ENCODE results near the gene DMAC2L.
A peak's percentile ranks its signal among the peaks of the same experiment; 100 is the strongest.

DMAC2L gene

GRCh38 chr14:50344876-50345563 lies 32.9 kb downstream of the DMAC2L start:
- TF ChIP-seq CTCF (IDR thresholded peaks at IDR 0.05; ENCODE audit: unreplicated experiment in 3 of 3): no peak
- H3K4me3 Mint-ChIP-seq: peak overlapping the region in 1 of 3 experiments; percentile 35
- H3K4me1 Mint-ChIP-seq: peaks cover 53% of the 10 kb centered on the region
- no peaks in the 10 kb centered on the region for H3K27me3 Mint-ChIP-seq (ENCODE audit: low read depth)
- no peaks in the 10 kb centered on the region for H3K9me3 Mint-ChIP-seq
- peak overlapping the region; percentile 62 to 87 (median 70) for H3K27ac Mint-ChIP-seq
- no peaks in the 10 kb centered on the region for H3K36me3 Mint-ChIP-seq (ENCODE audit: low read depth)

GRCh38 chr14:50345846-50346422 lies 33.8 kb downstream of the DMAC2L start:
- no peaks in the 10 kb centered on the region for H3K36me3 Mint-ChIP-seq (ENCODE audit: low read depth)
- peak overlapping the region; percentile 81 to 93 (median 87) for H3K27ac Mint-ChIP-seq
- H3K9me3 Mint-ChIP-seq: no peaks in the 10 kb centered on the region
- no peak overlapping the region for H3K4me3 Mint-ChIP-seq
- H3K4me1 Mint-ChIP-seq: peaks cover 52% of the 10 kb centered on the region
- TF ChIP-seq CTCF (IDR thresholded peaks at IDR 0.05; ENCODE audit: unreplicated experiment in 3 of 3): no peak
- no peaks in the 10 kb centered on the region for H3K27me3 Mint-ChIP-seq (ENCODE audit: low read depth)

- TF ChIP-seq CTCF (IDR thresholded peaks at IDR 0.05; ENCODE audit: unreplicated experiment in 3 of 3): no peak
- Mint-ChIP-seq H3K4me1 (peaks cover 57% of the 10 kb centered on the region), H3K27ac (peak overlapping the region in 2 of 3 experiments; percentile 2 to 8), H3K36me3 (ENCODE audit: low read depth) (no peaks in the 10 kb centered on the region), H3K9me3 (no peaks in the 10 kb centered on the region), H3K4me3 (no peak overlapping the region), H3K27me3 (ENCODE audit: low read depth) (no peaks in the 10 kb centered on the region)
These were observed 35.4 kb downstream of the DMAC2L start for GRCh38 chr14:50347521-50347920.

- H3K27me3 Mint-ChIP-seq (ENCODE audit: low read depth): no peaks in the 10 kb centered on the region
- peaks cover 52% of the 10 kb centered on the region for H3K4me1 Mint-ChIP-seq
- H3K36me3 Mint-ChIP-seq (ENCODE audit: low read depth): no peaks in the 10 kb centered on the region
- no peak for TF ChIP-seq CTCF (IDR thresholded peaks at IDR 0.05; ENCODE audit: unreplicated experiment in 3 of 3)
- no peaks in the 10 kb centered on the region for H3K9me3 Mint-ChIP-seq
- H3K4me3 Mint-ChIP-seq: no peak overlapping the region
- H3K27ac Mint-ChIP-seq: no peak overlapping the region
These were observed 36.8 kb downstream of the DMAC2L start for GRCh38 chr14:50348933-50349332.

- H3K36me3 Mint-ChIP-seq (ENCODE audit: low read depth): no peaks in the 10 kb centered on the region
- H3K27me3 Mint-ChIP-seq (ENCODE audit: low read depth): no peaks in the 10 kb centered on the region
- H3K4me3 Mint-ChIP-seq: no peak overlapping the region
- H3K4me1 Mint-ChIP-seq: peaks cover 42% of the 10 kb centered on the region
- H3K9me3 Mint-ChIP-seq: no peaks in the 10 kb centered on the region
- H3K27ac Mint-ChIP-seq: peak overlapping the region in 1 of 3 experiments; percentile 75
- no peak for TF ChIP-seq CTCF (IDR thresholded peaks at IDR 0.05; ENCODE audit: unreplicated experiment in 3 of 3)
These were observed 38.9 kb downstream of the DMAC2L start for GRCh38 chr14:50350975-50351374.

GRCh38 chr14:50352584-50352983 lies 40.5 kb downstream of the DMAC2L start:
- H3K4me1 Mint-ChIP-seq: peaks cover 36% of the 10 kb centered on the region
- H3K27me3 Mint-ChIP-seq (ENCODE audit: low read depth): no peaks in the 10 kb centered on the region
- TF ChIP-seq CTCF (IDR thresholded peaks at IDR 0.05; ENCODE audit: unreplicated experiment in 3 of 3): no peak
- H3K36me3 Mint-ChIP-seq (ENCODE audit: low read depth): no peaks in the 10 kb centered on the region
- no peak overlapping the region for H3K4me3 Mint-ChIP-seq
- H3K9me3 Mint-ChIP-seq: no peaks in the 10 kb centered on the region
- H3K27ac Mint-ChIP-seq: peak overlapping the region in 1 of 3 experiments; percentile 23

All from nephron (organoid).